Left lung (tissue), 10 donors: ENCODE data around the gene DDX24. TPM values are rescaled to one million over a fixed set of nuclear protein-coding genes. Genes with fewer than 3 reads are reported as not detected.

Experiments
- ATAC-seq: fragments of 200-7000 bp; cut with Tn5 transposase; one replicate; pipeline ENCODE4 v1.9.1; 2020; ENCODE audit warnings: moderate library complexity
- DNase-seq, 4 donors: peaks; one replicate each; pipeline ENCODE4 v3.0.0-alpha.2; 2013 to 2020
- H3K27ac ChIP-seq, 2 donors: fragments of 200-600 bp; sonication (generic) in 1 of 2; one replicate each; pipeline versions ENCODE4 v1.5.0 to v1.8.0; 2020 to 2021
- H3K27me3 ChIP-seq, 2 donors: fragments of 200-600 bp; sonication (generic) in 1 of 2; one replicate each; pipeline versions ENCODE4 v1.5.0 to v1.8.0; 2020 to 2021
- H3K36me3 ChIP-seq, 2 donors: fragments of 200-600 bp; sonication (generic) in 1 of 2; one replicate each; pipeline versions ENCODE4 v1.5.0 to v1.8.0; 2020 to 2021
- H3K4me1 ChIP-seq, 2 donors: fragments of 200-600 bp; one replicate each; pipeline ENCODE4 v1.8.0; 2021
- H3K4me3 ChIP-seq, 2 donors: fragments of 200-600 bp; sonication (generic) in 1 of 2; one replicate each; pipeline versions ENCODE4 v1.5.0 to v1.8.0; 2020 to 2021; ENCODE audit warnings: mild to moderate bottlenecking in 1 of 2
- H3K9me3 ChIP-seq, 2 donors: fragments of 200-600 bp; sonication (generic) in 1 of 2; one replicate each; pipeline versions ENCODE4 v1.5.0 to v1.8.0; 2020 to 2021
- intact Hi-C, 2 donors: fragments of 100-400 bp; cut with DNase I; formaldehyde crosslinking; loops; one replicate each; pipeline versions ENCODE4 v1.11.2 to v1.14.2; 2022
- polyA plus RNA-seq, 6 donors: library from polyadenylated mRNA; unstranded; fragments of 120-200 nt; gene quantifications; one replicate each; pipeline ENCODE4 v1.2.1, GENCODE V29; 2013; ENCODE audit not compliant: insufficient read length in 6 of 6
- total RNA-seq, 2 donors: library from RNA; stranded (reverse); fragmentation: NEBNext Ultra II Directional; extraction: Animal tissue kit (Norgen Biotek cat#: 25700); gene quantifications; one replicate each; pipeline ENCODE4 v1.2.1, GENCODE V29; 2021
- TF ChIP-seq, protein P1 (sequence below), 2 donors: fragments of 200-600 bp; sonication (generic) in 1 of 2; IDR thresholded peaks; one replicate each; pipeline versions ENCODE4 v1.5.0 to v1.8.0; 2021; ENCODE audit warnings: antibody characterized with exemption in 2 of 2
- donor health status: DM: no; HTN: yes; CAD: no.
- donor health status: DM: no; HTN: no; CAD: no.

DDX24 gene
- total and polyA plus RNA-seq, 8 donors = 127 to 148 (median 139) TPM

DNA sequence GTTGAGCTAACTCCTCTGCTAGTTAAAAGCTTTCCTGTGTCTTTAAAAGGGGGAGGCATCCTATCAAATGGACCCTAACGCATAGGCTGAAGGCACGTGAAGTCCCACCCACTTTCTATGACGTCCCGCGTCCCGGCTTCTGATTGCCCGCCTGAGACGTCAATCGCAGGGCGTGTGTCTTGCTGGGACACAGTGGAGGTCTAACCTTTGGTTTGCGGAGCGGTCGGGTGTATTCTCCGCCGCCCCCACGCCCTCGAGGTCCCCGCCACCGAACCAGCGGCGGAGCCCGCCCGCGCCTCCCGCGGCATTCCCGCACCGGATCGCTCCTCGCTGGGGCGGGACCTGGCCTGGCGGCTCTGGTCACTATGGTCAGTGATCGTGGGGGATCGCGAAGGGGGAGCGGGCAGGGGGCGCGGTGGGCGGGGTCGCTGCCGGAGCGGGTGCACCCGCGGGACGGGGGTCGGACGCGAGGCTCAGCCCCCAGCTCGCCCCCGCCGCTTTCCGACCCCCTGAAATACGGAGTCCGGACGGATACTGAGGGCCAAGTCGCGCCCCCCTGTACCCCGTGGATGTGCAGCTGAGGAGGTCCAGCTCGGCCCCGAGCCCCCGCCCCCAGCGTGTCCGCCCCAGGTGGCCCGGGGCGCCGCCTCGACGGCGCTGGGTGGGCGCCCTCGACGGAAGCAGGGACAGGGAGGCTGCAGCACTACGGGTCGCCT, 54.7 kb downstream of the DDX24 start, which contains the start of gene OTUB2:
Gene OTUB2, plus strand, starts transcription at position 168 of the 716 bp plus-strand sequence. Its CDS starts 198 bp downstream, at position 366.
- H3K4me1 ChIP-seq = peaks cover 5 to 23% of the 10 kb centered on the region in 2 donors
- TF ChIP-seq, protein P1, sequence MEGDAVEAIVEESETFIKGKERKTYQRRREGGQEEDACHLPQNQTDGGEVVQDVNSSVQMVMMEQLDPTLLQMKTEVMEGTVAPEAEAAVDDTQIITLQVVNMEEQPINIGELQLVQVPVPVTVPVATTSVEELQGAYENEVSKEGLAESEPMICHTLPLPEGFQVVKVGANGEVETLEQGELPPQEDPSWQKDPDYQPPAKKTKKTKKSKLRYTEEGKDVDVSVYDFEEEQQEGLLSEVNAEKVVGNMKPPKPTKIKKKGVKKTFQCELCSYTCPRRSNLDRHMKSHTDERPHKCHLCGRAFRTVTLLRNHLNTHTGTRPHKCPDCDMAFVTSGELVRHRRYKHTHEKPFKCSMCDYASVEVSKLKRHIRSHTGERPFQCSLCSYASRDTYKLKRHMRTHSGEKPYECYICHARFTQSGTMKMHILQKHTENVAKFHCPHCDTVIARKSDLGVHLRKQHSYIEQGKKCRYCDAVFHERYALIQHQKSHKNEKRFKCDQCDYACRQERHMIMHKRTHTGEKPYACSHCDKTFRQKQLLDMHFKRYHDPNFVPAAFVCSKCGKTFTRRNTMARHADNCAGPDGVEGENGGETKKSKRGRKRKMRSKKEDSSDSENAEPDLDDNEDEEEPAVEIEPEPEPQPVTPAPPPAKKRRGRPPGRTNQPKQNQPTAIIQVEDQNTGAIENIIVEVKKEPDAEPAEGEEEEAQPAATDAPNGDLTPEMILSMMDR (IDR thresholded peaks at IDR 0.05) = no peak
- no peaks in the 10 kb centered on the region for H3K9me3 ChIP-seq
- DNase-seq (peak; percentile 95 to 99 (median 98)), ATAC-seq (peak; percentile 100)
- no peaks in the 10 kb centered on the region for H3K36me3 ChIP-seq
- peak within 1 kb of the TSS; percentile 68 to 69 for H3K4me3 ChIP-seq
- H3K27me3 ChIP-seq = no peaks in the 10 kb centered on the region
- peak within 1 kb of the TSS in 1 of 2 donors; percentile 18 for H3K27ac ChIP-seq
- intact Hi-C loops = no loop called here

DNA sequence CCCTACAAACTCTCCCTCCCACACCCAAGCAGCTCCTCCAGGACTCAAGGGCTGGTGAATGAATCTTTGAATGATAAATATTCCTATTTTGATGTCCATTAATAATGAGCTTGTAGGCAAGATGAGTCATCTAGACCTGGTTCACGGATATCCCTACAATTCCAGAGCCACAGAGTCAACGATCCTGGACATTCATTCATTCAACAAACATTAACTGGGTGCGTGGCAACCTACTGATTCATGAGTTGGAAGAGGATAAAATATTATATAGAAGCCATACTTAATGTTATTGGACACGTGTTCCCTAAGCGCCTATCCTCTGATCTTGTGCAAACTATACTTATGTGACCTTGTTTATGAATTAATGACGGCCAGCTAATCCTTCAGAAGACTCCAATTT, 55.3 kb downstream of the DDX24 start:
- H3K27me3 ChIP-seq = no peaks in the 10 kb centered on the region
- no peak for DNase-seq
- H3K4me3 ChIP-seq = peak overlapping the region in 1 of 2 donors; percentile 68
- TF ChIP-seq, protein P1 (IDR thresholded peaks at IDR 0.05) = no peak
- H3K9me3 ChIP-seq = no peaks in the 10 kb centered on the region
- ATAC-seq = no peak
- no peaks in the 10 kb centered on the region for H3K36me3 ChIP-seq
- no peak overlapping the region for H3K27ac ChIP-seq
- intact Hi-C loops = no loop called here
- peaks cover 5 to 23% of the 10 kb centered on the region in 2 donors for H3K4me1 ChIP-seq

DNA sequence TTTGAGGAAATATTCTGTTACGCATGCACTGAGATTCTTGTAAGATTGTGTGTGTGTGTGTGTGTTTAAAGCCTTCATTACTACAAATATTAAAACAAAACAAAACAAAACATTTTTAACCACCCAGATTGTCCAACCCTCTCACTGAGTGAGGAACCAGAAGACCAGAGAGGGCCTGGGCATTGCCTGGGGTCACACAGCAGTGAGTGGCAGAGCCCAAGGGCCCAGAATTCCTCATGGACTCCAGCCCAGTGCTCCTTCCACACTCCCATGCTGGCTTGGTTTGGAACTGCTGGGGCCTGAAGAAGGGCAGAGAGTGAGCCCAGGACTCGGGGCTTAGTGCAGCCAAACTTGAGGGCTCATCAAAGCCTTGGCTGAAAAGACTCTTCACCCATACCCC, 56.5 kb downstream of the DDX24 start:
- Histone ChIP-seq H3K4me1 (peaks cover 5 to 23% of the 10 kb centered on the region in 2 donors), H3K4me3 (no peak overlapping the region), H3K27ac (no peak overlapping the region), H3K9me3 (no peaks in the 10 kb centered on the region), H3K27me3 (no peaks in the 10 kb centered on the region), H3K36me3 (no peaks in the 10 kb centered on the region)
- ATAC-seq (no peak), DNase-seq (no peak)
- intact Hi-C loops = no loop called here
- TF ChIP-seq, protein P1 (IDR thresholded peaks at IDR 0.05) = no peak

DNA sequence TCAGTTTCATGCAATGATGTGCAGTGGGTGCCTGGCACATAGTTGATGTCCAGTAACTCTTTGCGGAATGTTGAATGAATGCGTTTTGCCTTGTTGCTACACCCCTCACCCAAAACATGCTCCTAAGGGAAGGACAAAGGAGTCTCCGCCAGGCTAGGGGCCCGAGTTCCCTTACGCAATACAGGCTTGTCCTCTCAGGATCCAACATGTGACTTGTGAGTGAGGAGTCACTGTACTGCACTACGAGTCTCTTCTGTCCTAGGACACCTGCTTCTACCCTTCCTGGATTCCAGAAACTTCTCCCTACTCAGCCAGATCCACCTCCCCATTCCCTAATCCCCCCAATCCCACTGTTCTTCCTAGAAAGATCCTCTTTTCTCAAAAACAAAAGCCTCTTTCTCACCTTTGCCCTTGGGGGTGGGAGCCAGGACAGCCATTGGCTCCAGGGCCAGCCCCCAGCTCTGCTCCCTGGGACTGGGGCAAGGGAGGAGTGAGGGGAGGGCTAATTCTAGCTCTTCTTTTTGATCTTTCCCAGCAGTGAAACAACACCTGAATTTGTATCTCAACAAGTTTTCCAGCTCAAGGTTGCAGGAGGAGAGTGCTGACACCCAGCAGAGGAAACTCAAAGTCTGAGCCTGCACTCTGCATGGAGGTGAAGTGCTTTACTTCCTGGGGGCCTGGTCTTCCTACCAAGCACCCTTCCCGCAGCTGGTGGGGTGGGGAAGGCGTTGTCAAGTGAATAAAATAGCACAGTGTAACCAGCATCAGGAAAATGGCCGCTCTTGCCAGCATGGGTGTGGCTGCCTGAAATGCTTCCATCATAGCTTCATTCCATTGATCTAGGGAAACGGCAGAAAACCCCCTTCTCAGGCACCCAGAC, 58.2 kb downstream of the DDX24 start:
- DNase-seq (no peak), ATAC-seq (no peak)
- H3K36me3 ChIP-seq = no peaks in the 10 kb centered on the region
- no peak overlapping the region for H3K27ac ChIP-seq
- H3K4me3 ChIP-seq = no peak overlapping the region
- H3K27me3 ChIP-seq = no peaks in the 10 kb centered on the region
- intact Hi-C loops = no loop called here
- H3K9me3 ChIP-seq = no peaks in the 10 kb centered on the region
- H3K4me1 ChIP-seq = peaks cover 5 to 16% of the 10 kb centered on the region in 2 donors
- TF ChIP-seq, protein P1 (IDR thresholded peaks at IDR 0.05) = no peak
